Left ventricle myocardium superior (tissue), 1 donor: Measurements from ENCODE around the gene WDFY2. TPM values are rescaled to one million over a fixed set of nuclear protein-coding genes. Genes with fewer than 3 reads are reported as not detected.
A peak's percentile ranks its signal among the peaks of the same experiment; 100 is the strongest.

Source experiments
- ATAC-seq: fragments of 200-7000 bp; cut with Tn5 transposase; one replicate; pipeline ENCODE4 v1.9.1; 2020; ENCODE audit warnings: mild to moderate bottlenecking, moderate library complexity
- DNase-seq: peaks from one replicate; pipeline ENCODE4 v3.0.0-alpha.2; 2020
- intact Hi-C: fragments of 100-400 bp; cut with micrococcal nuclease; formaldehyde crosslinking; loops from one replicate; pipeline ENCODE4 v1.11.0; 2022
- total RNA-seq: library from RNA; stranded (reverse); fragmentation: NEBNext Ultra II Directional; extraction: Animal tissue kit (Norgen Biotek cat#: 25700); gene quantifications from one replicate; pipeline ENCODE4 v1.2.1, GENCODE V29; 2021
- donor health status: DM: no; HTN: yes; CAD: no; lungs with severe emphysema.

The WDFY2 gene
- total RNA-seq, 1 donor from 2014 or later: 4.9 TPM

GRCh38 chr13:51797664-51798488 is 213.6 kb downstream of the WDFY2 start:
- no peak for ATAC-seq
- DNase-seq: no peak
- intact Hi-C loops: no loop called here

GRCh38 chr13:51799261-51799660 is 215.0 kb downstream of the WDFY2 start:
- DNase-seq (no peak), ATAC-seq (no peak)
- intact Hi-C loops: no loop called here

GRCh38 chr13:51800486-51800885 is 216.2 kb downstream of the WDFY2 start:
- peak; percentile 65 for DNase-seq

GRCh38 chr13:51801631-51802099 is 217.4 kb downstream of the WDFY2 start:
- DNase-seq (peak; percentile 86), ATAC-seq (peak; percentile 34)
- intact Hi-C loops: no loop called here

More at GRCh38 chr13:51800486-51800885, 216.2 kb downstream of the WDFY2 start:
- no peak for ATAC-seq
- intact Hi-C loops: no loop called here

- intact Hi-C loops: no loop called here
- DNase-seq (no peak), ATAC-seq (no peak)
These were observed 218.6 kb downstream of the WDFY2 start for GRCh38 chr13:51802631-51803418.

- ATAC-seq (peak; percentile 88), DNase-seq (peak; percentile 96)
- intact Hi-C loops: no loop called here
These were observed 219.4 kb downstream of the WDFY2 start, which contains the start of gene DHRS12 for GRCh38 chr13:51803422-51804294. DHRS12 (minus strand) TSS chr13:51804163; CDS start chr13:51799659, 4,504 bp downstream.

GRCh38 chr13:51804295-51805172 is 220.3 kb downstream of the WDFY2 start:
- ATAC-seq (no peak), DNase-seq (peak; percentile 52)
- intact Hi-C loops: no loop called here

- no peak for DNase-seq
- intact Hi-C loops: no loop called here
- no peak for ATAC-seq
These were observed 221.1 kb downstream of the WDFY2 start for GRCh38 chr13:51805313-51805712.

GRCh38 chr13:51805925-51806324 is 221.7 kb downstream of the WDFY2 start:
- intact Hi-C loops: no loop called here

GRCh38 chr13:51806566-51806965 is 222.3 kb downstream of the WDFY2 start:
- intact Hi-C loops: no loop called here
- DNase-seq (no peak), ATAC-seq (no peak)

More at GRCh38 chr13:51805925-51806324, 221.7 kb downstream of the WDFY2 start:
- ATAC-seq (no peak), DNase-seq (no peak)

GRCh38 chr13:51807041-51807440 is 222.8 kb downstream of the WDFY2 start:
- DNase-seq (no peak), ATAC-seq (no peak)
- intact Hi-C loops: no loop called here

- intact Hi-C loops: no loop called here
- no peak for DNase-seq
- ATAC-seq: no peak
These were observed 224.5 kb downstream of the WDFY2 start for GRCh38 chr13:51808811-51809210.

- DNase-seq: no peak
- ATAC-seq: no peak
- intact Hi-C loops: no loop called here
These were observed 226.8 kb downstream of the WDFY2 start for GRCh38 chr13:51811046-51811445.

GRCh38 chr13:51811920-51812451 is 227.7 kb downstream of the WDFY2 start:
- DNase-seq: no peak
- ATAC-seq: peak; percentile 7
- intact Hi-C loops: no loop called here

GRCh38 chr13:51814071-51814470 is 229.8 kb downstream of the WDFY2 start:
- DNase-seq (no peak), ATAC-seq (no peak)
- intact Hi-C loops: no loop called here

- DNase-seq (peak; percentile 57), ATAC-seq (peak; percentile 63)
- intact Hi-C loops: no loop called here
These were observed 230.8 kb downstream of the WDFY2 start for GRCh38 chr13:51814825-51815650.

- ATAC-seq (no peak), DNase-seq (no peak)
- intact Hi-C loops: no loop called here
These were observed 231.6 kb downstream of the WDFY2 start for GRCh38 chr13:51815848-51816247.
